ENCODE measurements around the gene WWOX. TPM values are rescaled to one million over a fixed set of nuclear protein-coding genes. Genes with fewer than 3 reads are reported as not detected.

The WWOX gene
- total RNA-seq, 1 donor: 24.2 TPM

GRCh38 chr16:78501744-78502143, 402.3 kb downstream of the WWOX start:
- TF ChIP-seq, protein P1, sequence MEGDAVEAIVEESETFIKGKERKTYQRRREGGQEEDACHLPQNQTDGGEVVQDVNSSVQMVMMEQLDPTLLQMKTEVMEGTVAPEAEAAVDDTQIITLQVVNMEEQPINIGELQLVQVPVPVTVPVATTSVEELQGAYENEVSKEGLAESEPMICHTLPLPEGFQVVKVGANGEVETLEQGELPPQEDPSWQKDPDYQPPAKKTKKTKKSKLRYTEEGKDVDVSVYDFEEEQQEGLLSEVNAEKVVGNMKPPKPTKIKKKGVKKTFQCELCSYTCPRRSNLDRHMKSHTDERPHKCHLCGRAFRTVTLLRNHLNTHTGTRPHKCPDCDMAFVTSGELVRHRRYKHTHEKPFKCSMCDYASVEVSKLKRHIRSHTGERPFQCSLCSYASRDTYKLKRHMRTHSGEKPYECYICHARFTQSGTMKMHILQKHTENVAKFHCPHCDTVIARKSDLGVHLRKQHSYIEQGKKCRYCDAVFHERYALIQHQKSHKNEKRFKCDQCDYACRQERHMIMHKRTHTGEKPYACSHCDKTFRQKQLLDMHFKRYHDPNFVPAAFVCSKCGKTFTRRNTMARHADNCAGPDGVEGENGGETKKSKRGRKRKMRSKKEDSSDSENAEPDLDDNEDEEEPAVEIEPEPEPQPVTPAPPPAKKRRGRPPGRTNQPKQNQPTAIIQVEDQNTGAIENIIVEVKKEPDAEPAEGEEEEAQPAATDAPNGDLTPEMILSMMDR (IDR thresholded peaks at IDR 0.05; ENCODE audit: insufficient read depth, low read length): no peak
- no peak for DNase-seq (ENCODE audit: low read depth)
- no peak overlapping the region for H3K4me3 ChIP-seq (ENCODE audit: low read depth, low read length)

DNA sequence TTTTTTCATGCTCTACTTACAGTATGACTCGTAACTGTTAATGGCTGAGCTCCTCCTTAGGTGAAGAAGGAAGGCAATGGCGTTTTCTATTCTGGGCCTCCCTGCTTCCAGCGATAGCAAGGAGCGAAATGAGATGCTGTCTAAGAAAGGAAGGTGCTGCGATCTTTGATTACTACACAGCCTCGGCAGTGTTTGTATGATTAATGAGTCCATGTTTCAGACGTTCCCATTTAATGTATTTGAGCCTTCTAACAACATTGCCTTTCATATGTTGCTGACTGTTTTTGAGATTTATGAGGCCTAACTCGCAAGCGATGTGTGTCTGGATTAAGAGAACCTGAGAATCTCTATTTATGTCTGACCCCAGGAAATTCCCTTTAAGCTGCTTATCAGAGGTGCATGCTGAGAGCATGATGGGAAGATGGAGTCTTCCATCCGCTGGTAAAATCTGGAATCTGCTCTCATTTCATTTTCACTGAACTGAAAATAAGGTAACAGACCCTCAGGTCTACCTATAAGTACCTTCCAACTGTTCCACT, 403.4 kb downstream of the WWOX start:
- no peak overlapping the region for H3K4me3 ChIP-seq (ENCODE audit: low read depth, low read length)
- DNase-seq (ENCODE audit: low read depth): no peak
- TF ChIP-seq, protein P1 (IDR thresholded peaks at IDR 0.05; ENCODE audit: insufficient read depth, low read length): no peak

DNA sequence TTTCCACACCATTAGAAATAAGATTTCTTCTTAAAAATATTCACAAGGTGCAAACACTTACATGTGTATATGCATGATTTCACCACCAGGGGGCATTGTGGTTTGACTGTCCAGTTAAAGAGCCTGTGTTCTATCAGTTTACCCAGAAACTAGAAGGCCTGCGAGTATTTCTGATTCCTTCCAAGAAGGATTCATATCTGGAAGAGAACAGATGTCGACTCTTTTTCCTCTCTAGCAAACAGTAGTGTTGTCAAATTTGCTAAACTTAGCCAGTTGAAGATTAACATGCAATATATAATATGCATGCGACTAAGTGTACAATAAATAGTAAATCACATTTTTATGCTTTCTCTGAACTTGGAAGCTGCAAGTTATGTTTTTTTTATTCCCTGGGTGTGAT, 404.1 kb downstream of the WWOX start:
- TF ChIP-seq, protein P1 (IDR thresholded peaks at IDR 0.05; ENCODE audit: insufficient read depth, low read length): peak; percentile 56
- peak; percentile 64 for DNase-seq (ENCODE audit: low read depth)
- no peak overlapping the region for H3K4me3 ChIP-seq (ENCODE audit: low read depth, low read length)

DNA sequence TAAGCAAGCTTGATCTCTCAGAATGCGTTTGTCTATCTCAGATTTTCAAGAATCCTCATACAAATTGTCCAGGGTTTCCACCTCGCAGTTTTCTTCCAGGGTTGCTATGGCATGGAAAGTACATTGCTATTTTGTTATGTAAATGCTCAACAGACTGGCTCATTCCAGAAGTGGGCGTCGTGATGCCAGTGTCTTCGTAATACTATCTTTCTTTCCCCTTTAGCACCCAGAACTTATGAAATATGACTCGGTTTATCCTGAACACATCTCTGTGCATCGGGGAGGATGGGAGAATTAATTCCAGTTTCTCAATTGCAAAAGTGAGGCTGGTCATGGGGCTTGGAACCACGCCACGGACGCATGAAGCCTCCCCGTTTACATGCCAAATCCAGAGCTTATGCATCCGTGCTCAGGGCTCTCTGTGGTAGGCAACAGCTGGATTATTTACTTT, 405.0 kb downstream of the WWOX start:
- H3K4me3 ChIP-seq (ENCODE audit: low read depth, low read length): no peak overlapping the region
- TF ChIP-seq, protein P1 (IDR thresholded peaks at IDR 0.05; ENCODE audit: insufficient read depth, low read length): no peak
- peak; percentile 3 for DNase-seq (ENCODE audit: low read depth)

- TF ChIP-seq, protein P1 (IDR thresholded peaks at IDR 0.05; ENCODE audit: insufficient read depth, low read length): no peak
- no peak for DNase-seq (ENCODE audit: low read depth)
- no peak overlapping the region for H3K4me3 ChIP-seq (ENCODE audit: low read depth, low read length)
Measured at GRCh38 chr16:78505036-78505435, 405.6 kb downstream of the WWOX start.

DNA sequence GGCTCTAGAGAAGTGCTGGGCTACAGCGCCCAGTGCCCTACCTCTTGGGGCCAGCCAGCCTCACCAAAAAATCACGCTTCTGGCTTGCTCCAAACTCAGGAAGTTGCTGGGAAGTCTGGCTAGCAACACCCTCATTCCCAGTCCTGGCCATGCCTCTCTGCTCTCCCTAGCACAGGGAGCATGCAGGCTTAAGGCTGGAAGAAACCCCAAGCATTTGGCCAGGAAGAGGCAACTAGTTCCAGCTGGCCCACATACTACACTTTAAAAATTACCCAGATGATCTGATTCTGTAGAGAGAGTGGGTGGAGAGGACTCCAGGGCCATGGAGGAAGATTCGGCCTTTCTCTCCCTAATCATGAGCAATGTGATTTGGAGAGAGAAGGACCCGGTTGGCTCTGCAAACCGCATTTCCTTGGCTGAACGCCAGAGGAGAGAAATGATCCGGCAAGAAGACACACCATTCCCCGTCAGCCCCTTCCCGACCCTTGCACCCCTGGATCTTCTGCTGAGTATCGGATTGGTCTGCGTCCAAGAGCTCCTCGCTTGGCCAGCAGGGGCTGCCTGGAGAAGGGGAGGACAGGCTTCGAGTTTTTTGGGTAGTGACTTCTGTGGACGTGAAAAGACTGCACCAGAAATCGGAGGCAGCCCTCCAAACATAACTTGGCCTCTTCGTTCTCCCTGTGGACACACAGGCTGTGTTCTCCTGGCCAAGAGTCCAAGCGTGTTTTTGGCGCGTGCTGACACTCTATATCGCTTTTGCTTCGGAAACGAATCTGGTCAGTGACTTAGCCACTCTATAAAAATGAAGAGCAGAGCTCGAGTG, 406.3 kb downstream of the WWOX start:
- TF ChIP-seq, protein P1 (IDR thresholded peaks at IDR 0.05; ENCODE audit: insufficient read depth, low read length): peak; percentile 33
- peak; percentile 52 for DNase-seq (ENCODE audit: low read depth)
- H3K4me3 ChIP-seq (ENCODE audit: low read depth, low read length): no peak overlapping the region
